SK-N-SH treated with all-trans-retinoic acid at 6 μM for 48 hours (cell line): ENCODE measurements around the gene LYPLAL1.
"Not testable (repeated sequence)": the region's sequence is repeated elsewhere in the genome, so short reads cannot be mapped to it uniquely, and the experiment has no call there.

Experiments
- BACH2 ChIP-seq: fragments of 250-450 bp; sonication (Bioruptor Pico); IDR thresholded peaks from 2 replicates; pipeline ENCODE4 v1.9.0; 2021; ENCODE audit warnings: mild to moderate bottlenecking, borderline replicate concordance
- OSR1 ChIP-seq: fragments of 250-450 bp; sonication (Bioruptor Pico); IDR thresholded peaks from 2 replicates; pipeline ENCODE4 v1.8.0; 2022; ENCODE audit warnings: moderate library complexity, mild to moderate bottlenecking, inconsistent platforms
- TCF4 ChIP-seq: fragments of 250-450 bp; sonication (Bioruptor Pico); IDR thresholded peaks from 2 replicates; pipeline ENCODE4 v1.8.0; 2021; ENCODE audit warnings: mild to moderate bottlenecking, moderate library complexity, borderline replicate concordance
- TOX ChIP-seq: fragments of 250-450 bp; sonication (Bioruptor Pico); IDR thresholded peaks from 2 replicates; pipeline ENCODE4 v1.8.0; 2021; ENCODE audit warnings: mild to moderate bottlenecking, moderate library complexity, borderline replicate concordance
- ZC3H10 ChIP-seq: fragments of 250-450 bp; sonication (Bioruptor Pico); IDR thresholded peaks from 2 replicates; pipeline ENCODE4 v1.5.1; 2021; ENCODE audit warnings: mild to moderate bottlenecking, moderate library complexity
- ZFP3 ChIP-seq: fragments of 250-450 bp; sonication (Bioruptor Pico); IDR thresholded peaks from 2 replicates; pipeline ENCODE4 v1.5.0; 2020; ENCODE audit warnings: mild to moderate bottlenecking, moderate library complexity
- ZNF565 ChIP-seq: fragments of 450-650 bp; formaldehyde crosslinking; conservative IDR thresholded peaks from 2 replicates; pipeline ENCODE4 v1.5.0; 2020; ENCODE audit warnings: low read depth, mild to moderate bottlenecking, moderate library complexity
- TF ChIP-seq, protein P1 (sequence below): fragments of 250-450 bp; sonication (Bioruptor Pico); IDR thresholded peaks from 2 replicates; pipeline ENCODE4 v1.8.0; 2020; ENCODE audit warnings: mild to moderate bottlenecking, moderate library complexity, borderline replicate concordance

DNA sequence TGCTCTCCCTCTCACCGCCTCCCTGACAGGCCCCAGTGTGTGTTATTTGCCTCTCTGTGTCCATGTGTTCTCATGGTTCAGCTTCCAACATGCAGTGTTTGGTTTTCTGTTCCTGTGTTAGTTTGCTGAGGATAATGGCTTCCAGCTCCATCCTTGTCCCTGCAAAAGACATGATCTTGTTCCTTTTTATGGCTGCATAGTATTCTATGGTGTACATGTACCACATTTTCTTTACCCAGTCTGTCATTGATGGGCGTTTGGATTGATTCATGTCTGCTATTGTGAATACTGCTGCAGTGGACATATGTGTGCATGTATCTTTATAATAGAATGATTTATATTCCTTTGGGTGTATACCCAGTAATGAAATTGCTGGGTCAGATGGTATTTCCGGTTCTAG, 22.2 kb downstream of the LYPLAL1 start:
- TF ChIP-seq, protein P1, sequence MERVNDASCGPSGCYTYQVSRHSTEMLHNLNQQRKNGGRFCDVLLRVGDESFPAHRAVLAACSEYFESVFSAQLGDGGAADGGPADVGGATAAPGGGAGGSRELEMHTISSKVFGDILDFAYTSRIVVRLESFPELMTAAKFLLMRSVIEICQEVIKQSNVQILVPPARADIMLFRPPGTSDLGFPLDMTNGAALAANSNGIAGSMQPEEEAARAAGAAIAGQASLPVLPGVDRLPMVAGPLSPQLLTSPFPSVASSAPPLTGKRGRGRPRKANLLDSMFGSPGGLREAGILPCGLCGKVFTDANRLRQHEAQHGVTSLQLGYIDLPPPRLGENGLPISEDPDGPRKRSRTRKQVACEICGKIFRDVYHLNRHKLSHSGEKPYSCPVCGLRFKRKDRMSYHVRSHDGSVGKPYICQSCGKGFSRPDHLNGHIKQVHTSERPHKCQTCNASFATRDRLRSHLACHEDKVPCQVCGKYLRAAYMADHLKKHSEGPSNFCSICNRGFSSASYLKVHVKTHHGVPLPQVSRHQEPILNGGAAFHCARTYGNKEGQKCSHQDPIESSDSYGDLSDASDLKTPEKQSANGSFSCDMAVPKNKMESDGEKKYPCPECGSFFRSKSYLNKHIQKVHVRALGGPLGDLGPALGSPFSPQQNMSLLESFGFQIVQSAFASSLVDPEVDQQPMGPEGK (CRISPR knock-in tag): not testable (repeated sequence)
- not testable (repeated sequence) for TF ChIP-seq BACH2; ZFP3 (CRISPR knock-in tag); TOX (CRISPR knock-in tag); ZNF565 (CRISPR knock-in tag); OSR1 (CRISPR knock-in tag); ZC3H10 (CRISPR knock-in tag); TCF4
